Measurements from ENCODE around the gene LYZL4.

DNA sequence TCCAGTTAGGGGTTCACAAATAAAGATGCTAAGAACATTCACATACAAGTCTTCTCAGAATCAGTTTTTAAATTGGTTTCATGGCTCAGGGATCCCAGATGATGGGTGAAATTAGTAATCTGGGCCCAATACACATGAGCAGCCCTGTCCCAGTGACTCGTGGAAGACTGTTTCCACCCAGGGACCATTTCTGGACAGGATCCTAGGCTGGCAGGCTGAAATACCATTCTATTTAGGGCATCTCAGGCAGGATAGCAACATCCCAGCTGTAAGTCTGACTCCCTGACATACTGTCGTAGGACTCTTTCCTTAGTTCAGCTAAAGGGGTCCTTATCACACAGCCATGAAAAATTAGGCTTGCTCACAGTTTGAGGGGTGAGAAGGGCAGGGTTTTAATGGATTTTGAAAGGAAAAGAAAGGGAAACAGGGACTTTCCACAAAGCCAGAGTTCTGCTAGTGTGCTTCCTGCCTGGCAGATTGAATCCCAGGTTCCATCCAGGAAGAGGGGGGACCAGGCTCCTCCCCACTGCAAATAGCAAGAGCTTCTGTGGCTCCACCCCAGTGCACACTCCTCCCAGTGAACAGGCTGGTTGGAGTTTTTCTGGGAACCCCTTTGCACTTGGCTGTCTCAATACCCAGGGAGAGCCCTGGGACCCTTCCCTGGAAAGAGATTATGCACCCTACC lies 41.3 kb upstream of the LYZL4 start:
- TF ChIP-seq, protein P1, sequence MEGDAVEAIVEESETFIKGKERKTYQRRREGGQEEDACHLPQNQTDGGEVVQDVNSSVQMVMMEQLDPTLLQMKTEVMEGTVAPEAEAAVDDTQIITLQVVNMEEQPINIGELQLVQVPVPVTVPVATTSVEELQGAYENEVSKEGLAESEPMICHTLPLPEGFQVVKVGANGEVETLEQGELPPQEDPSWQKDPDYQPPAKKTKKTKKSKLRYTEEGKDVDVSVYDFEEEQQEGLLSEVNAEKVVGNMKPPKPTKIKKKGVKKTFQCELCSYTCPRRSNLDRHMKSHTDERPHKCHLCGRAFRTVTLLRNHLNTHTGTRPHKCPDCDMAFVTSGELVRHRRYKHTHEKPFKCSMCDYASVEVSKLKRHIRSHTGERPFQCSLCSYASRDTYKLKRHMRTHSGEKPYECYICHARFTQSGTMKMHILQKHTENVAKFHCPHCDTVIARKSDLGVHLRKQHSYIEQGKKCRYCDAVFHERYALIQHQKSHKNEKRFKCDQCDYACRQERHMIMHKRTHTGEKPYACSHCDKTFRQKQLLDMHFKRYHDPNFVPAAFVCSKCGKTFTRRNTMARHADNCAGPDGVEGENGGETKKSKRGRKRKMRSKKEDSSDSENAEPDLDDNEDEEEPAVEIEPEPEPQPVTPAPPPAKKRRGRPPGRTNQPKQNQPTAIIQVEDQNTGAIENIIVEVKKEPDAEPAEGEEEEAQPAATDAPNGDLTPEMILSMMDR (conservative IDR thresholded peaks at IDR 0.05), result no peak
- TF ChIP-seq EZH2 (IDR thresholded peaks at IDR 0.05; ENCODE audit: low read depth), result no peak
